Stomach (tissue), 9 donors: ENCODE data around the gene SLC22A12. TPM values are rescaled to one million over a fixed set of nuclear protein-coding genes. Genes with fewer than 3 reads are reported as not detected.

Experiments
- DNase-seq, 2 donors: peaks; one replicate each; pipeline versions ENCODE4 v3.0.0 to v3.0.0-alpha.2; 2013 to 2019
- H3K27ac ChIP-seq, 5 donors: fragments of 200-600 bp in 4 of 5; sonication (generic) in 4 of 5; one replicate each; pipeline ENCODE4 v1.5.1; 2013 to 2019; ENCODE audit warnings: mild to moderate bottlenecking in 1 of 5, moderate library complexity in 1 of 5
- H3K27me3 ChIP-seq, 3 donors: fragments of 200-600 bp; sonication (generic); one replicate each; pipeline ENCODE4 v1.5.1; 2017 to 2019; ENCODE audit warnings: mixed run types in 1 of 3
- H3K36me3 ChIP-seq, 4 donors: fragments of 200-600 bp; sonication (generic); 1 replicate in 3 of 4; 2 replicates in 1 of 4; pipeline ENCODE4 v1.5.1; 2016 to 2019
- H3K4me1 ChIP-seq, 4 donors: fragments of 200-600 bp; sonication (generic); one replicate each; pipeline ENCODE4 v1.5.1; 2016 to 2019
- H3K4me3 ChIP-seq, 4 donors: fragments of 200-600 bp; sonication (generic) in 3 of 4; one replicate each; pipeline ENCODE4 v1.5.1; 2016 to 2019; ENCODE audit warnings: mild to moderate bottlenecking in 1 of 4
- H3K9me3 ChIP-seq, 4 donors: fragments of 200-600 bp; sonication (generic); one replicate each; pipeline ENCODE4 v1.5.1; 2016 to 2019
- EP300 ChIP-seq: sonication (generic); formaldehyde crosslinking; IDR thresholded peaks from one replicate; pipeline ENCODE4 v1.6.1; 2017; ENCODE audit warnings: antibody characterized with exemption
- POLR2A ChIP-seq, 4 donors: fragments of 450-650 bp; IDR thresholded peaks; one replicate each; pipeline ENCODE4 v1.6.1; 2016; ENCODE audit warnings: antibody characterized with exemption in 4 of 4, control low read depth in 2 of 4, mild to moderate bottlenecking in 1 of 4, moderate library complexity in 1 of 4
- POLR2AphosphoS5 ChIP-seq, 3 donors: sonication (generic); formaldehyde crosslinking; IDR thresholded peaks; one replicate each; pipeline ENCODE4 v1.6.1; 2016; ENCODE audit warnings: antibody characterized with exemption in 3 of 3
- WGBS, 5 donors: extraction: QIAGEN DNeasy Blood & Tissue Kit in 3 of 5; methylation state at CpG; one replicate each; pipeline versions ENCODE4 v1.1.5 to v1.1.7; 2013 to 2018; 5-methylcytosine and 5-hydroxymethylcytosine counted together
- intact Hi-C: fragments of 100-400 bp; cut with DNase I; formaldehyde crosslinking; loops from one replicate; pipeline ENCODE4 v1.15.1; 2023; ENCODE audit warnings: low total_unique reads
- polyA plus RNA-seq, 3 donors: library from polyadenylated mRNA; stranded (reverse); fragments of 200-250 nt; gene quantifications; one replicate each; pipeline ENCODE4 v1.2.3, GENCODE V29; 2013
- total RNA-seq, 5 donors: library from RNA; depleted of rRNA; stranded (reverse); fragments of >200 nt; gene quantifications; one replicate each; pipeline versions ENCODE4 v1.1.0 to v1.2.3, GENCODE V29; 2014 to 2016
- TF ChIP-seq, protein P1 (sequence below), 7 experiments: fragments of 450-650 bp in 4 of 7; fragments of 200-600 bp in 3 of 7; sonication (generic) in 3 of 7; IDR thresholded peaks; one replicate each; pipeline ENCODE4 v1.5.1; 2016 to 2019; ENCODE audit warnings: antibody characterized with exemption in 7 of 7, control low read depth in 2 of 7, mild to moderate bottlenecking in 1 of 7
- donor health status: healthy with polysubstance abuse.
- donor health status: Bipolar disorder and iron deficiency.
- donor health status: healthy.

The SLC22A12 gene
- total and polyA plus RNA-seq, 8 donors, result not detected

DNA sequence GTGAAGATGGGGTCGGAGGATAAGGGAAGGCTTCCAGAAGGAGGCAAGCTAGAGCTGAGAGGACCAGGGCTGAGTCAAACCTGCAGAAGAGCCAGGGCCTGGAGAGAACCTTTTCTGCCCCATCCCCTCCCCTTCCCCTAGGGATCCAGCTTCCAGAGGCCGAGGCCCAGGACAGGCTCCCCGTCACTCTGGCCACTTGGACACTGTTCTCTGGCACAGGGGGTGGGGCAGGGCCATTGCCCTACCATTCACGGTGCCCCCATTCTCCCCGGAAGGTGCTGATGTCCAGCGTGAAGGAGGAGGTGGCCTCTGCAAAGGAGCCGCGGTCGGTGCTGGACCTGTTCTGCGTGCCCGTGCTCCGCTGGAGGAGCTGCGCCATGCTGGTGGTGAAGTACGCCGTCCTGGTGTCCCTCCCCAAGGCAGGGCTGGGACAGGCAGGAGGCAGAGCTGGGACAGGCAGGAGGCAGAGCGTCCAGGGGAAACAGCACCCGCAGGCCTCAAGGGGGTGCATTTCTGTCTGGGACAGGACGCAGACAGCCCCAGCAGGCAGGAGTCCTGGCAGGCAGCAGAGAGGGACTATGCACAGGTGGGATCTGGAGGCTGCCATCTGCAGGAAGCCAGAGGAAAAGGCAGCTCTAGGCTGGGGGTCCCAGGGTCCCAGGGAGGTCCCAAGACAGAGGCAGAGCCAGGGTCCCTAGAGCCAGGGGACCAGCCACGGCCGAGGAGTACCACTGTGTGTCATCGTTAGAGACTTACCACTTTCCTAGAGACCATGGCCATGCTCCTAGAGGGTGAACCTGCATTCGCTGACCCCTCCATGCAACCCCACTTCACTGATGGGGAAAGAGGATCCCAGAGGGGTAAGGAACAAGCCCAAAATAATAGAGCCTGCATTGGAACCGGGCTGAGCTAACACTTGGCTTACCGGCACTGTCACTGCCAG is 25.8 kb upstream of the SLC22A12 start:
- H3K27me3 ChIP-seq, result peaks cover 0 to 11% (median 0%) of the 10 kb centered on the region in 3 donors
- peaks cover 0 to 9% (median 0%) of the 10 kb centered on the region in 4 donors for H3K4me1 ChIP-seq
- no peaks in the 10 kb centered on the region for H3K9me3 ChIP-seq
- WGBS, 5 donors, result 76 to 92% (median 79%) methylated on average over 13 to 24 of the region's 24 CpGs
- H3K36me3 ChIP-seq, result no peaks in the 10 kb centered on the region
- no peak overlapping the region for H3K27ac ChIP-seq
- intact Hi-C loops, result no loop called here
- H3K4me3 ChIP-seq, result no peak overlapping the region
- DNase-seq, result no peak
- TF ChIP-seq POLR2A (IDR thresholded peaks at IDR 0.05) (no peak), EP300 (no peak), POLR2AphosphoS5 (IDR thresholded peaks at IDR 0.05) (no peak)
- TF ChIP-seq, protein P1, sequence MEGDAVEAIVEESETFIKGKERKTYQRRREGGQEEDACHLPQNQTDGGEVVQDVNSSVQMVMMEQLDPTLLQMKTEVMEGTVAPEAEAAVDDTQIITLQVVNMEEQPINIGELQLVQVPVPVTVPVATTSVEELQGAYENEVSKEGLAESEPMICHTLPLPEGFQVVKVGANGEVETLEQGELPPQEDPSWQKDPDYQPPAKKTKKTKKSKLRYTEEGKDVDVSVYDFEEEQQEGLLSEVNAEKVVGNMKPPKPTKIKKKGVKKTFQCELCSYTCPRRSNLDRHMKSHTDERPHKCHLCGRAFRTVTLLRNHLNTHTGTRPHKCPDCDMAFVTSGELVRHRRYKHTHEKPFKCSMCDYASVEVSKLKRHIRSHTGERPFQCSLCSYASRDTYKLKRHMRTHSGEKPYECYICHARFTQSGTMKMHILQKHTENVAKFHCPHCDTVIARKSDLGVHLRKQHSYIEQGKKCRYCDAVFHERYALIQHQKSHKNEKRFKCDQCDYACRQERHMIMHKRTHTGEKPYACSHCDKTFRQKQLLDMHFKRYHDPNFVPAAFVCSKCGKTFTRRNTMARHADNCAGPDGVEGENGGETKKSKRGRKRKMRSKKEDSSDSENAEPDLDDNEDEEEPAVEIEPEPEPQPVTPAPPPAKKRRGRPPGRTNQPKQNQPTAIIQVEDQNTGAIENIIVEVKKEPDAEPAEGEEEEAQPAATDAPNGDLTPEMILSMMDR (IDR thresholded peaks at IDR 0.05), result no peak

DNA sequence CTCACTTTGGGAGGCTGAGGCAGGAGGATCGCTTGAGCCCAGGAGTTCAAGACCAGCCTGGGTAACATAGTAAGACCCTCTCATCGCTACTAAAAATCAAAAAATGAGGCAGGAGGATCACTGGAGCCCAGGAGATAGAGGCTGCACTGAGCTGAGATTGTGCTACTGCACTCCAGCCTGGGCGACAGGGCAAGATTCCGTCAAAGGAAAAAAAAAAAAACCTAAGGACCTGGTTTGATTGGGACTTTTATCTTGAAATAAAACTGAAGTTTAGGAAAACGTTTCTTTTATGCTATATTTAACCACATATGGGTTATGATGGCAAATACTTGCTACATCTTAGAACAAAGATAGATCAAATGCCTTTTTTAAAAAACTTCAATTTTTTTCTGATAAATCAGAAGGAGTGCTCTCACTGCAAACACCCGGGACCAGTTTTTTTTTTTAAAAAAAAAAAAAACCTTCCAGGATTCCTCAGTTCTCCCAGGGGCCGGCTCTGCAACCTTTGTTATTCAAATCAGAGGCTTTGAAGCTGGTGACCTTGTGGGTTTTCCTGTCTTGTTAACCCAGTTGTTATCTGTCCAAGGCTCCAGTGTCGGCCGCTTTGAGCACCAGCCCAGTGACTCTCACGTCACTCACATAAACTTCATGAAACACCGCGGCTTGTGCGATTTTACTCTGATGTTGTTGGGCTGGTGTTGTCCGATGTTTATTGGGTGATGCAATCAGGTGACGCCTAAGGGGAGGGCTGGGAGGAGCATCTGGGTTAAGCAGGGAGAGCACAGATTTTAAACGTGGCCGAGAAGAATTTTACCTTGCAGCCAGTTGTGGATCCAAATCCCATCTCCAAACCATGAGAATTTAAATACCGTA is 24.7 kb upstream of the SLC22A12 start:
- Histone ChIP-seq H3K27me3 (peaks cover 0 to under 1% (median 0%) of the 10 kb centered on the region in 3 donors), H3K36me3 (no peaks in the 10 kb centered on the region), H3K9me3 (no peaks in the 10 kb centered on the region), H3K4me3 (no peak overlapping the region), H3K27ac (peak overlapping the region in 1 of 5 donors; percentile 4), H3K4me1 (peaks cover 0 to 9% (median 0%) of the 10 kb centered on the region in 4 donors)
- TF ChIP-seq EP300, result no peak
- TF ChIP-seq, protein P1 (IDR thresholded peaks at IDR 0.05), result no peak
- TF ChIP-seq POLR2A (IDR thresholded peaks at IDR 0.05), result no peak
- 24 to 44% (median 30%) methylated on average over 18 of the region's 18 CpGs for WGBS, 5 donors
- intact Hi-C loops, result no loop called here
- DNase-seq, result peak; percentile 41 to 87

DNA sequence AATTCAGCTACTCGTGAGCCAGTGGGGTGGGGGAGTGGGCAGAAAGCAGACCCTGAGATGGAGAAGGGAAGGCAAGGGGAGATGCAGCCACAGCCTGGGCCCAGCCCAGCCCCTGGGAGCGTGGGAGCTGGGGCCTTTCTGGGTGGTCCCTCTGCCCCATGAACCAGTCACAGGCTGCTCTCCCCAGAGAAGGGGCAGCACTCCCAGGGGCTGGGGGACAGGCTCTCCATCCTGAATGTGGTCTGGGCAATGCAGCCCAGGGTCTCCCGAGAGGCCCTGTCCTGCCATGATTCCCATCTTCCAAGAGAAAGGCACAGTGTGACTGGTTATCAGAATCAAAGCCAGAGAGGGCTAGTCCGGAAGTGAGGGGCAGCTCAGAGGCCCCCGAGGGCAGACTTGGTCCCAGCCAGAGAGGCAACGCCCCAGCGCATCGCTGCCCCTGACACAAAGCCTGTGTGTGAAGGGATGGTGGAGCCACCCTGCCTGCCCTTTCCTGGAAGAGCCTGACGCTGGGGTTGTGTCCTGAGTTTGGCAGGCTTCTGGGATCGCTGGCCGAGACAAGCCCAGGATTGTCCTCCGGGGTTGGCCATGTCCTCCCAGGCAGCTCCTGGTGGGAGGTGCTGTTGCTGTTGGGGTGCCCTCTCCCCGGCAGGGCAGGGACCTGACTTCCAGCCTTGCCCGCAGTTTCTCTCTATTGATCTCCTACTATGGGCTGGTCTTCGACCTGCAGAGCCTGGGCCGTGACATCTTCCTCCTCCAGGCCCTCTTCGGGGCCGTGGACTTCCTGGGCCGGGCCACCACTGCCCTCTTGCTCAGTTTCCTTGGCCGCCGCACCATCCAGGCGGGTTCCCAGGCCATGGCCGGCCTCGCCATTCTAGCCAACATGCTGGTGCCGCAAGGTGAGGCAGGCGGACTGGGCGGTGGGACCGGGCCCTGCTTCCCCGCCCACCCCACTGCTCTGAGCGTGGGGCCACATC is 23.8 kb upstream of the SLC22A12 start:
- no peaks in the 10 kb centered on the region for H3K9me3 ChIP-seq
- H3K27ac ChIP-seq, result peak overlapping the region in 1 of 5 donors; percentile 4
- no peak for TF ChIP-seq EP300
- no peak for TF ChIP-seq POLR2AphosphoS5 (IDR thresholded peaks at IDR 0.05)
- TF ChIP-seq, protein P1 (IDR thresholded peaks at IDR 0.05), result no peak
- no peak for TF ChIP-seq POLR2A (IDR thresholded peaks at IDR 0.05)
- intact Hi-C loops, result no loop called here
- WGBS, 5 donors, result 78 to 87% (median 85%) methylated on average over 21 to 30 of the region's 30 CpGs
- H3K4me3 ChIP-seq, result no peak overlapping the region
- peaks cover 0 to 4% (median 0%) of the 10 kb centered on the region in 3 donors for H3K27me3 ChIP-seq
- peak in 1 of 2 donors; percentile 22 for DNase-seq
- H3K4me1 ChIP-seq, result peaks cover 0 to 9% (median 0%) of the 10 kb centered on the region in 4 donors
- no peaks in the 10 kb centered on the region for H3K36me3 ChIP-seq
